Erythroblast (primary cell): ENCODE results near the gene BEX5.

ENCODE experiments used
- GATA1 ChIP-seq: IDR thresholded peaks from 2 replicates; pipeline ENCODE4 v1.6.1; 2011; ENCODE audit warnings: low read depth, mild to moderate bottlenecking, control low read depth, low read length, moderate library complexity
- POLR2A ChIP-seq: IDR thresholded peaks from 2 replicates; pipeline ENCODE4 v1.6.1; 2011; ENCODE audit warnings: mild to moderate bottlenecking, low read length

GRCh38 chrX:102138064-102138463 is 17.7 kb downstream of the BEX5 start:
- TF ChIP-seq POLR2A (no peak), GATA1 (no peak)
